Measurements from ENCODE around the gene DAND5. TPM values are rescaled to one million over a fixed set of nuclear protein-coding genes. Genes with fewer than 3 reads are reported as not detected.
A peak's percentile ranks its signal among the peaks of the same experiment; 100 is the strongest.

DAND5 gene
- polyA plus RNA-seq, 1 donor (not counting 4 experiments of a cell fraction or from before 2014, with no cell fraction given) = not detected

DNA sequence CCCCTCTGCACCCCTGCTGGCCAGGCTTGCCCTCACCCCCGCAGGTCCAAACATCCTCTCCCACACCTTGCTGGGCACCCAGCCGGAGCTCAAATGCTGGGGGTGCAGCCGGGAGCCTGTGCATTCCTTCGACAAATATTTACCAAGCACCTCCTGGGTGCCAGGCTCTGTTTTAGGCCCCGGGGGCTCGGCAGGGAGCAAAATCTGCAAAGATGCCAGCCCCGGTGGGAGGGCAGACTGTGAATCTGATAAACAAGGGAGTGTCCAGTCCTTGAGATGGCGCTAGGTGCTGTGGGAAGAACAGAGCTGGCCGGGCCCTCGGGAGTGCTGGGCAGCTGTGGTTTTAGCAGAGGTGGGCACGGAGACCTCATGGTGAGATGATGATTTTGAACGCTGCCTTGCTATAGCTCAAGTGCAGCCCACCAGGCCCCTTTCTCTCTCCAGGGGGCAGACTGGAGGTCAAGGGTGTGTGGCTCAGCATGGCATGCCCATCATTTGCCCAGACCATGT is 36.5 kb downstream of the DAND5 start:
- Histone ChIP-seq H3K4me3 (ENCODE audit: control insufficient read depth in 2 of 3, extremely low read depth in 1 of 3, insufficient read depth in 2 of 3, low read depth in 1 of 3, low read length in 3 of 3) (no peak overlapping the region), H3K4me1 (ENCODE audit: control insufficient read depth, extremely low read depth, insufficient read depth, low read length) (peaks cover 86% of the 10 kb centered on the region), H3K9me3 (ENCODE audit: control insufficient read depth, low read depth, low read length) (no peaks in the 10 kb centered on the region), H2AFZ (ENCODE audit: control insufficient read depth, low read length) (no peak overlapping the region), H3K27ac (ENCODE audit: control insufficient read depth, insufficient read depth, low read length) (no peak overlapping the region), H4K20me1 (ENCODE audit: control insufficient read depth, extremely low read depth, insufficient read depth, low read length) (no peaks in the 10 kb centered on the region), H3K9me1 (ENCODE audit: control insufficient read depth, extremely low read depth, insufficient read depth, low read length) (no peaks in the 10 kb centered on the region), H3K36me3 (ENCODE audit: control insufficient read depth in 2 of 2, extremely low read depth in 1 of 2, insufficient read depth in 2 of 2, low read length in 2 of 2) (peaks cover 0 to 2% of the 10 kb centered on the region in 2 experiments), H3K79me2 (ENCODE audit: control insufficient read depth, insufficient read depth, low read length) (peaks cover 62% of the 10 kb centered on the region), H3K27me3 (ENCODE audit: control insufficient read depth, extremely low read depth, insufficient read depth, low read length) (no peaks in the 10 kb centered on the region), H3K4me2 (ENCODE audit: control insufficient read depth, extremely low read depth, insufficient read depth, low read depth, low read length) (no peak overlapping the region), H3K9ac (ENCODE audit: control insufficient read depth, extremely low read depth, insufficient read depth, low read length) (no peak overlapping the region)
- no peak for DNase-seq (ENCODE audit: low read depth, low spot score)
- dilution Hi-C loops (cut with MboI; ENCODE audit: extremely low pct_ligation_motif_present, low sequenced_read_pairs) = no loop called here
- TF ChIP-seq EZH2 (IDR thresholded peaks at IDR 0.05; ENCODE audit: low read length) = no peak
- TF ChIP-seq, protein P1, sequence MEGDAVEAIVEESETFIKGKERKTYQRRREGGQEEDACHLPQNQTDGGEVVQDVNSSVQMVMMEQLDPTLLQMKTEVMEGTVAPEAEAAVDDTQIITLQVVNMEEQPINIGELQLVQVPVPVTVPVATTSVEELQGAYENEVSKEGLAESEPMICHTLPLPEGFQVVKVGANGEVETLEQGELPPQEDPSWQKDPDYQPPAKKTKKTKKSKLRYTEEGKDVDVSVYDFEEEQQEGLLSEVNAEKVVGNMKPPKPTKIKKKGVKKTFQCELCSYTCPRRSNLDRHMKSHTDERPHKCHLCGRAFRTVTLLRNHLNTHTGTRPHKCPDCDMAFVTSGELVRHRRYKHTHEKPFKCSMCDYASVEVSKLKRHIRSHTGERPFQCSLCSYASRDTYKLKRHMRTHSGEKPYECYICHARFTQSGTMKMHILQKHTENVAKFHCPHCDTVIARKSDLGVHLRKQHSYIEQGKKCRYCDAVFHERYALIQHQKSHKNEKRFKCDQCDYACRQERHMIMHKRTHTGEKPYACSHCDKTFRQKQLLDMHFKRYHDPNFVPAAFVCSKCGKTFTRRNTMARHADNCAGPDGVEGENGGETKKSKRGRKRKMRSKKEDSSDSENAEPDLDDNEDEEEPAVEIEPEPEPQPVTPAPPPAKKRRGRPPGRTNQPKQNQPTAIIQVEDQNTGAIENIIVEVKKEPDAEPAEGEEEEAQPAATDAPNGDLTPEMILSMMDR (optimal IDR thresholded peaks at IDR 0.05 in 1 of 3, IDR thresholded peaks at IDR 0.05 in 1 of 3, conservative IDR thresholded peaks at IDR 0.05 in 1 of 3; ENCODE audit: extremely low read depth in 1 of 3, insufficient read depth in 2 of 3, low read length in 3 of 3) = no peak
- FAIRE-seq = no peak

GRCh38 chr19:13006431-13007281 is 37.3 kb downstream of the DAND5 start:
- Histone ChIP-seq H3K27me3 (ENCODE audit: control insufficient read depth, extremely low read depth, insufficient read depth, low read length) (peaks cover 2% of the 10 kb centered on the region), H3K9ac (ENCODE audit: control insufficient read depth, extremely low read depth, insufficient read depth, low read length) (peak overlapping the region; percentile 18), H4K20me1 (ENCODE audit: control insufficient read depth, extremely low read depth, insufficient read depth, low read length) (no peaks in the 10 kb centered on the region), H3K27ac (ENCODE audit: control insufficient read depth, insufficient read depth, low read length) (peak overlapping the region; percentile 32), H3K4me1 (ENCODE audit: control insufficient read depth, extremely low read depth, insufficient read depth, low read length) (peaks cover 81% of the 10 kb centered on the region), H3K9me3 (ENCODE audit: control insufficient read depth, low read depth, low read length) (no peaks in the 10 kb centered on the region), H3K9me1 (ENCODE audit: control insufficient read depth, extremely low read depth, insufficient read depth, low read length) (no peaks in the 10 kb centered on the region), H3K4me3 (ENCODE audit: control insufficient read depth in 2 of 3, extremely low read depth in 1 of 3, insufficient read depth in 2 of 3, low read depth in 1 of 3, low read length in 3 of 3) (no peak overlapping the region), H3K79me2 (ENCODE audit: control insufficient read depth, insufficient read depth, low read length) (peaks cover 60% of the 10 kb centered on the region), H2AFZ (ENCODE audit: control insufficient read depth, low read length) (no peak overlapping the region), H3K36me3 (ENCODE audit: control insufficient read depth in 2 of 2, extremely low read depth in 1 of 2, insufficient read depth in 2 of 2, low read length in 2 of 2) (no peaks in the 10 kb centered on the region), H3K4me2 (ENCODE audit: control insufficient read depth, extremely low read depth, insufficient read depth, low read depth, low read length) (peak overlapping the region; percentile 68)
- dilution Hi-C loops (cut with MboI; ENCODE audit: extremely low pct_ligation_motif_present, low sequenced_read_pairs) = no loop called here
- DNase-seq (ENCODE audit: low read depth, low spot score) (no peak), FAIRE-seq (no peak)
- TF ChIP-seq EZH2 (IDR thresholded peaks at IDR 0.05; ENCODE audit: low read length) = no peak
- TF ChIP-seq, protein P1 (optimal IDR thresholded peaks at IDR 0.05 in 1 of 3, IDR thresholded peaks at IDR 0.05 in 1 of 3, conservative IDR thresholded peaks at IDR 0.05 in 1 of 3; ENCODE audit: extremely low read depth in 1 of 3, insufficient read depth in 2 of 3, low read length in 3 of 3) = no peak
